HG02885 (cell line): ENCODE results near the gene CHCHD4.
"Not testable (repeated sequence)": the region's sequence is repeated elsewhere in the genome, so short reads cannot be mapped to it uniquely, and the experiment has no call there.

Experiments used
- ATAC-seq: cut with Tn5 transposase; IDR thresholded peaks from one replicate; pipeline ENCODE4 v1.9.1; 2021; ENCODE audit warnings: mild to moderate bottlenecking; ENCODE audit not compliant: unreplicated experiment, poor library complexity

The CHCHD4 gene

GRCh38 chr3:14082108-14082657, 42.5 kb downstream of the CHCHD4 start:
- ATAC-seq = no peak

DNA sequence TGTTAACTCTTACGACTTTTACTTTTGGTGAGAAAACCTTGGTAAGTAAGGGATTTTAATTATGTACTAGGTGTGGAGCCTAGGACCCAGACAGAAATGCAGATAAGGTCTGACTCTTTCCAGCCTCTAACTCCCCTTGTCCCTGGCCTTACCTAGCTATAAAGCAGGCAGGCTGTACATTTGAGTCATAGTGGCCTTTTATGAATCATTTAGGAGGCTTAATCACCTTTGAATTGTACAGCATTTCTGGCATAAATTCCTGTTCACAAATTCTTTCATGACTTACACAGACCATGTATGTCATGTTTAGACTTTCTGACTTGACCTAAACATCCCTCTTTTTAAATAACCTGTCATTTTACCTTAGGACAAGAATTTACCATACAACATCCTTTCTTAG, 47.4 kb downstream of the CHCHD4 start:
- ATAC-seq = no peak

DNA sequence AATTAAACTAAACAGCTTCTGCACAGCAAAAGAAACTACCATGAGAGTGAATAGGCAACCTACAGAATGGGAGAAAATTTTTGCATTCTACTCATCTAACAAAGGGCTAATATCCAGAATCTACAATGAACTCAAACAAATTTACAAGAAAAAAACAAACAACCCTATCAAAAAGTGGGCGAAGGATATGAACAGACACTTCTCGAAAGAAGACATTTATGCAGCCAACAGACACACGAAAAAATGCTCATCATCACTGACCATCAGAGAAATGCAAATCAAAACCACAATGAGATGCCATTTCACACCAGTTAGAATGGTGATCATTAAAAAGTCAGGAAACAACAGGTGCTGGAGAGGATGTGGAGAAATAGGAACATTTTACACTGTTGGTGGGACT, 49.4 kb downstream of the CHCHD4 start:
- not testable (repeated sequence) for ATAC-seq

- ATAC-seq = no peak
Observed at GRCh38 chr3:14064910-14065309, 59.8 kb downstream of the CHCHD4 start.

GRCh38 chr3:14063152-14063551, 61.5 kb downstream of the CHCHD4 start:
- no peak for ATAC-seq
